GM20000 (cell line): Measurements from ENCODE around the gene ZCCHC7.

Experiments used
- DNase-seq: peaks from one replicate; pipeline ENCODE4 v3.0.0; 2012; ENCODE audit warnings: low spot score
- TF ChIP-seq, protein P1 (sequence below): IDR thresholded peaks from 2 replicates; pipeline ENCODE4 v1.5.1; 2012; ENCODE audit warnings: mild to moderate bottlenecking, control low read depth; ENCODE audit errors: extremely low read depth, missing control alignments

The ZCCHC7 gene

GRCh38 chr9:37191403-37192089 lies 71.2 kb downstream of the ZCCHC7 start:
- TF ChIP-seq, protein P1, sequence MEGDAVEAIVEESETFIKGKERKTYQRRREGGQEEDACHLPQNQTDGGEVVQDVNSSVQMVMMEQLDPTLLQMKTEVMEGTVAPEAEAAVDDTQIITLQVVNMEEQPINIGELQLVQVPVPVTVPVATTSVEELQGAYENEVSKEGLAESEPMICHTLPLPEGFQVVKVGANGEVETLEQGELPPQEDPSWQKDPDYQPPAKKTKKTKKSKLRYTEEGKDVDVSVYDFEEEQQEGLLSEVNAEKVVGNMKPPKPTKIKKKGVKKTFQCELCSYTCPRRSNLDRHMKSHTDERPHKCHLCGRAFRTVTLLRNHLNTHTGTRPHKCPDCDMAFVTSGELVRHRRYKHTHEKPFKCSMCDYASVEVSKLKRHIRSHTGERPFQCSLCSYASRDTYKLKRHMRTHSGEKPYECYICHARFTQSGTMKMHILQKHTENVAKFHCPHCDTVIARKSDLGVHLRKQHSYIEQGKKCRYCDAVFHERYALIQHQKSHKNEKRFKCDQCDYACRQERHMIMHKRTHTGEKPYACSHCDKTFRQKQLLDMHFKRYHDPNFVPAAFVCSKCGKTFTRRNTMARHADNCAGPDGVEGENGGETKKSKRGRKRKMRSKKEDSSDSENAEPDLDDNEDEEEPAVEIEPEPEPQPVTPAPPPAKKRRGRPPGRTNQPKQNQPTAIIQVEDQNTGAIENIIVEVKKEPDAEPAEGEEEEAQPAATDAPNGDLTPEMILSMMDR, result peak; percentile 10
- no peak for DNase-seq

DNA sequence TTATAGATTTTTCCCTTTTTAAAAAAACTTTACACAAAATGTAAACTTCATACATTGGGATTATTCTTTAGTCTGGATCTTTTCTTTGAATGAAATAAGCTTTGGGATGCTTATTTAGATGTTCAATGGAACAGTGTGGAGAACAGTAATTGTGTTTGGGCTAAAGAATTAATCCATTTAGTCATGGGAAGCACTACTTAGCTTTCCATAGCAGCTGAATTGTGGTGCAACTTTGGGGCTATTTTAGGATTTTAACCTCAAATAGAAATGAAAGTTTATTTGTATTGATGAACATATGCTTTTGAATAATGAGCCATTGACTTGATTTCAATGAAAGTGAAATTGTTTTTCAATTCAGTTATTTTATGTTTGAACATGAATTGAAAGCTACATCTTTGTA lies 72.4 kb downstream of the ZCCHC7 start:
- no peak for DNase-seq
- TF ChIP-seq, protein P1, result no peak

- TF ChIP-seq, protein P1, result no peak
Observed at GRCh38 chr9:37197158-37198038, 77.0 kb downstream of the ZCCHC7 start.

DNA sequence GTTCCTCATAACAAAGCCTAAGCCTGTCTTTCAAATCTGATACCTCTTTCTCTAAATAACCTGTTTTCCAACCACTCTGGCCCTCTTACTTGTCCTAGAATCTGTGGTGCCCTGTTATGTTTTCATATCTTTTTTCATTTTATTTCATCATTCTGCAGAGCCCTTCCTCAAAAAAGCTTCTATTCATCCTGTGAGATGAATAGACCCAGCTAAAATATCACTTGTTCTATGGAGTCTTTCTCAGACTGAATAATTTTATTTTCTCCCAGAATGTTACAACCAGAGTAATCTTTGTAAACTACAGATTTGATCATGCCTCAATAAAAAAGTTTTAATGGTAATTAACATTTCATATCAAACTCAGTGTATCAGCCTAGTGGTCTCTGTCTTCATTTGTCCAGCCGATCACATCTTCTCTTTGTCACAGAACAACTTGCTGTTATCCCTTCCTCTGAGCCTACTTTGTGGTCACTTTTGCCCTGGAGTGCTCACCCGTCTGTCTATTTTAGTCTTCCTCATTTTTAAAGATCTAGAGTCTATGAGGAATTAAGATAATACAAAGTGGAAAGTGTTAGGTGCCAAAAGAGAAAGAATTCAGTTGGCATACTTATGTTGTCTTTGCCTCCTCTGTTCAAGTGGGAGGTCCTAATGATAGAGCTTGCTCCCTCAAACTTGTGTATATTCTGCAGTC lies 77.8 kb downstream of the ZCCHC7 start:
- DNase-seq, result no peak
- TF ChIP-seq, protein P1, result no peak

More at GRCh38 chr9:37197158-37198038, 77.0 kb downstream of the ZCCHC7 start:
- DNase-seq, result peak; percentile 17

DNA sequence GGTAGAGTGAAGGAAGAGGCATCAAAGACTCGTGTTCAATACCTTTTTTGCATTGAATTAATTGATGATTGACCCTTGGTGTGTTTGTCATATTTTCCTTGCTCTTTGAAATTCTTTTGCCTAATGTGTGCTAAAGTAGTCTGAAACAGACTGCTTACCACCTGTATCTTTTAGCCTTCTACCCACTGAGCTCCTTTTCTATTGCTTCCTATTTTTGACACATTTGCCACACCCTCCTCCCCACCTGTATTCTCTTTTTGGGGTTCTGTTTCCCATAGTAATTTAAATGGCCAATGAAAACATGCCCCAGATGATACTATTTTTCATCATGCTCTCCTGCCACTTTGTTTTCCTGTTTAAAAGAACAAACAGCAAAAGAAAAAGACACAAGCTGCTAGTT lies 78.5 kb downstream of the ZCCHC7 start:
- TF ChIP-seq, protein P1, result no peak
- no peak for DNase-seq

- no peak for DNase-seq
- TF ChIP-seq, protein P1, result no peak
Observed at GRCh38 chr9:37200433-37201005, 80.1 kb downstream of the ZCCHC7 start.
